ENCODE measurements around the gene IL36B.

The IL36B gene

DNA sequence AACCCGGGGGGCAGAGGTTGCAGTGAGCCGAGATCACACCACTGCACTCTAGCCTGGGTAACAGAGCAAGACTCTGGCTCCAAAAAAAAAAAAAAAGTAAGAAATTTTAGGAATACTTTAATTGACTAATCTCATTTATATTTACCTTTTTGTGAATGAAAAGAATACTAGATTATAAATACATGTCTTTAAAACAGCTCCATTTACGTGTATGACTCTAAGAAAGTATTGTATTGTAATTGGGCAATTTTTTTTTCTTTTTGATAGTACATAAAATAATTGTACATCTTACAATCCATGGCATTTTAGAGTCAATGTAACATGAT is 39.4 kb downstream of the IL36B start (continued):
- TF ChIP-seq, protein P1, sequence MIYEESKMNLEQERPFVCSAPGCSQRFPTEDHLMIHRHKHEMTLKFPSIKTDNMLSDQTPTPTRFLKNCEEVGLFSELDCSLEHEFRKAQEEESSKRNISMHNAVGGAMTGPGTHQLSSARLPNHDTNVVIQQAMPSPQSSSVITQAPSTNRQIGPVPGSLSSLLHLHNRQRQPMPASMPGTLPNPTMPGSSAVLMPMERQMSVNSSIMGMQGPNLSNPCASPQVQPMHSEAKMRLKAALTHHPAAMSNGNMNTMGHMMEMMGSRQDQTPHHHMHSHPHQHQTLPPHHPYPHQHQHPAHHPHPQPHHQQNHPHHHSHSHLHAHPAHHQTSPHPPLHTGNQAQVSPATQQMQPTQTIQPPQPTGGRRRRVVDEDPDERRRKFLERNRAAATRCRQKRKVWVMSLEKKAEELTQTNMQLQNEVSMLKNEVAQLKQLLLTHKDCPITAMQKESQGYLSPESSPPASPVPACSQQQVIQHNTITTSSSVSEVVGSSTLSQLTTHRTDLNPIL (CRISPR knock-in tag; IDR thresholded peaks at IDR 0.05; ENCODE audit: low read depth), result no peak
- TF ChIP-seq, protein P2, sequence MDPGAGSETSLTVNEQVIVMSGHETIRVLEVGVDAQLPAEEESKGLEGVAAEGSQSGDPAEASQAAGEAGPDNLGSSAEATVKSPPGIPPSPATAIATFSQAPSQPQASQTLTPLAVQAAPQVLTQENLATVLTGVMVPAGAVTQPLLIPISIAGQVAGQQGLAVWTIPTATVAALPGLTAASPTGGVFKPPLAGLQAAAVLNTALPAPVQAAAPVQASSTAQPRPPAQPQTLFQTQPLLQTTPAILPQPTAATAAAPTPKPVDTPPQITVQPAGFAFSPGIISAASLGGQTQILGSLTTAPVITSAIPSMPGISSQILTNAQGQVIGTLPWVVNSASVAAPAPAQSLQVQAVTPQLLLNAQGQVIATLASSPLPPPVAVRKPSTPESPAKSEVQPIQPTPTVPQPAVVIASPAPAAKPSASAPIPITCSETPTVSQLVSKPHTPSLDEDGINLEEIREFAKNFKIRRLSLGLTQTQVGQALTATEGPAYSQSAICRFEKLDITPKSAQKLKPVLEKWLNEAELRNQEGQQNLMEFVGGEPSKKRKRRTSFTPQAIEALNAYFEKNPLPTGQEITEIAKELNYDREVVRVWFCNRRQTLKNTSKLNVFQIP (CRISPR knock-in tag; IDR thresholded peaks at IDR 0.05; ENCODE audit: borderline replicate concordance, low read depth), result no peak
- TF ChIP-seq, protein P3, sequence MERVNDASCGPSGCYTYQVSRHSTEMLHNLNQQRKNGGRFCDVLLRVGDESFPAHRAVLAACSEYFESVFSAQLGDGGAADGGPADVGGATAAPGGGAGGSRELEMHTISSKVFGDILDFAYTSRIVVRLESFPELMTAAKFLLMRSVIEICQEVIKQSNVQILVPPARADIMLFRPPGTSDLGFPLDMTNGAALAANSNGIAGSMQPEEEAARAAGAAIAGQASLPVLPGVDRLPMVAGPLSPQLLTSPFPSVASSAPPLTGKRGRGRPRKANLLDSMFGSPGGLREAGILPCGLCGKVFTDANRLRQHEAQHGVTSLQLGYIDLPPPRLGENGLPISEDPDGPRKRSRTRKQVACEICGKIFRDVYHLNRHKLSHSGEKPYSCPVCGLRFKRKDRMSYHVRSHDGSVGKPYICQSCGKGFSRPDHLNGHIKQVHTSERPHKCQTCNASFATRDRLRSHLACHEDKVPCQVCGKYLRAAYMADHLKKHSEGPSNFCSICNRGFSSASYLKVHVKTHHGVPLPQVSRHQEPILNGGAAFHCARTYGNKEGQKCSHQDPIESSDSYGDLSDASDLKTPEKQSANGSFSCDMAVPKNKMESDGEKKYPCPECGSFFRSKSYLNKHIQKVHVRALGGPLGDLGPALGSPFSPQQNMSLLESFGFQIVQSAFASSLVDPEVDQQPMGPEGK (CRISPR knock-in tag; IDR thresholded peaks at IDR 0.05; ENCODE audit: borderline replicate concordance), result no peak
- TF ChIP-seq ZFP30 (CRISPR knock-in tag; IDR thresholded peaks at IDR 0.05) (no peak), OSR1 (CRISPR knock-in tag; IDR thresholded peaks at IDR 0.05) (no peak)

DNA sequence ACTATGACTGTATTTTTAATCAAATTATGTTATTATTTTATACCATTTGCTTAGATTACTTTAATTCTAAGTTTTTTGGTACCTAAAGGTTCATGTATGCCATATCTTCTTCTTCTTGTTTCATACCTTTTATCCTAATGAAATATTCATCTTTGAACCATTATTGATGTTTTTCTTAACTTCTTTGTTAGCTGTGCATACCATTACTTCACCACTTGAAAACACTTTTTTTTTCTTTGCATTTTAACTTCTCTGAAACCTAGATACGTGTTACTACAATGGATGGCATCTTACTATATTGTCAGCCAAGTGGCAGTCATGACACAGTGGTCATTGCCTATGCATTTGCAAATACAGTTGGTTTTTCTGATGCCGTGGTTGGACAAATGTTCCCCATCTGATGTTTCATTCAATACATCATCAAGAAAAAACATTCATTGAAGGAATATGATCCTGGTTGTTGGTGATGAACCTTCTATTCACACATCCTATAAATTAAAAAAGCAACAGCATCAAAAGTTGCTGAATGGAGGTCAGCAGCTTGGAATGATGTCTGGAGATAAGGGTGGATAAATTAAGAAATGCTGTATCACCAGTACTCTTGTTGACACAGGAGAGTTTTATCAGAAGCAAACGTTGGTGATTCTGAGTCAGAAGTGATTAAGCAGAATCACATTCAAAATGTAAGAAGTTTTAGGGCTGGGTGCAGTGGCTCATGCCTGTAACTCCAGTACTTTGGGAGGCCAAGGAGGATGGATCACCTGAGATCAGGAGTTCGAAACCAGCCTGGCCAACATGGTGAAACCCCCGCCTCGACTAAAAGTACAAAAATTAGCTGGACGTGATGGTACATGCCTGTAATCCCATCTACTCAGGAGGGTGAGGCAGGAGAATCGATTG is 40.0 kb downstream of the IL36B start:
- ATAC-seq, result no peak
- TF ChIP-seq PPARA (CRISPR knock-in tag; IDR thresholded peaks at IDR 0.05; ENCODE audit: borderline replicate concordance) (no peak), BACH2 (CRISPR knock-in tag; IDR thresholded peaks at IDR 0.05; ENCODE audit: borderline replicate concordance) (no peak), ARNTL (CRISPR knock-in tag; IDR thresholded peaks at IDR 0.05; ENCODE audit: borderline replicate concordance, low read depth) (no peak), ESRRG (CRISPR knock-in tag; IDR thresholded peaks at IDR 0.05) (no peak), SNAI2 (CRISPR knock-in tag; IDR thresholded peaks at IDR 0.05) (no peak), ZFP30 (CRISPR knock-in tag; IDR thresholded peaks at IDR 0.05) (no peak)

DNA sequence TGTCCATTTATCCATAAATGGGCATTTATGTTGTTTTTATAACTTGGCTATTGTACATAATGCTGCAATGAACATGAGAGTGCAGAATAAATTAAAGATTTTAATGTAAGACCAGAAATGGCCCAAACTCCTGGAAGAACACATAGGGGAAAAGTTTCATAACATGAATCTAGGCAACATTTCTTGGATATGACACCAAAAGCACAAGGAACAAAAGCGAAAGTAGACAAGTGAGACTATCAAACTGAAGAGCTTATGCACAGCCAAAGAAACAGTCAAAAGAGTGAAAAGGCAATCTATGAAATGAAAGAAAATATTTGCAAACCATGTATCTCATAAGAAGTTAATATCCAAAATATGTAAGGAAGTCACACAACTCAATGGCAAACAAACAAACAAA is 41.6 kb downstream of the IL36B start:
- no peak for ATAC-seq
- TF ChIP-seq ZFP30 (CRISPR knock-in tag; IDR thresholded peaks at IDR 0.05) (no peak), CSDC2 (CRISPR knock-in tag; IDR thresholded peaks at IDR 0.05) (no peak), RARB (CRISPR knock-in tag; IDR thresholded peaks at IDR 0.05) (no peak), ZNF8 (CRISPR knock-in tag; IDR thresholded peaks at IDR 0.05) (no peak), TCF4 (CRISPR knock-in tag; IDR thresholded peaks at IDR 0.05; ENCODE audit: borderline replicate concordance) (no peak), GLIS3 (CRISPR knock-in tag; IDR thresholded peaks at IDR 0.05) (no peak), SNAI2 (CRISPR knock-in tag; IDR thresholded peaks at IDR 0.05) (no peak), ZFP3 (CRISPR knock-in tag; IDR thresholded peaks at IDR 0.05) (no peak), ISL1 (CRISPR knock-in tag; IDR thresholded peaks at IDR 0.05) (no peak)
- TF ChIP-seq, protein P3 (CRISPR knock-in tag; IDR thresholded peaks at IDR 0.05; ENCODE audit: borderline replicate concordance), result no peak
- TF ChIP-seq, protein P4, sequence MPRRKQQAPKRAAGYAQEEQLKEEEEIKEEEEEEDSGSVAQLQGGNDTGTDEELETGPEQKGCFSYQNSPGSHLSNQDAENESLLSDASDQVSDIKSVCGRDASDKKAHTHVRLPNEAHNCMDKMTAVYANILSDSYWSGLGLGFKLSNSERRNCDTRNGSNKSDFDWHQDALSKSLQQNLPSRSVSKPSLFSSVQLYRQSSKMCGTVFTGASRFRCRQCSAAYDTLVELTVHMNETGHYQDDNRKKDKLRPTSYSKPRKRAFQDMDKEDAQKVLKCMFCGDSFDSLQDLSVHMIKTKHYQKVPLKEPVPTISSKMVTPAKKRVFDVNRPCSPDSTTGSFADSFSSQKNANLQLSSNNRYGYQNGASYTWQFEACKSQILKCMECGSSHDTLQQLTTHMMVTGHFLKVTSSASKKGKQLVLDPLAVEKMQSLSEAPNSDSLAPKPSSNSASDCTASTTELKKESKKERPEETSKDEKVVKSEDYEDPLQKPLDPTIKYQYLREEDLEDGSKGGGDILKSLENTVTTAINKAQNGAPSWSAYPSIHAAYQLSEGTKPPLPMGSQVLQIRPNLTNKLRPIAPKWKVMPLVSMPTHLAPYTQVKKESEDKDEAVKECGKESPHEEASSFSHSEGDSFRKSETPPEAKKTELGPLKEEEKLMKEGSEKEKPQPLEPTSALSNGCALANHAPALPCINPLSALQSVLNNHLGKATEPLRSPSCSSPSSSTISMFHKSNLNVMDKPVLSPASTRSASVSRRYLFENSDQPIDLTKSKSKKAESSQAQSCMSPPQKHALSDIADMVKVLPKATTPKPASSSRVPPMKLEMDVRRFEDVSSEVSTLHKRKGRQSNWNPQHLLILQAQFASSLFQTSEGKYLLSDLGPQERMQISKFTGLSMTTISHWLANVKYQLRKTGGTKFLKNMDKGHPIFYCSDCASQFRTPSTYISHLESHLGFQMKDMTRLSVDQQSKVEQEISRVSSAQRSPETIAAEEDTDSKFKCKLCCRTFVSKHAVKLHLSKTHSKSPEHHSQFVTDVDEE (CRISPR knock-in tag; IDR thresholded peaks at IDR 0.05), result no peak
- TF ChIP-seq, protein P2 (CRISPR knock-in tag; IDR thresholded peaks at IDR 0.05; ENCODE audit: borderline replicate concordance, low read depth), result no peak
